ENCODE measurements around the gene MADD.

The MADD gene

DNA sequence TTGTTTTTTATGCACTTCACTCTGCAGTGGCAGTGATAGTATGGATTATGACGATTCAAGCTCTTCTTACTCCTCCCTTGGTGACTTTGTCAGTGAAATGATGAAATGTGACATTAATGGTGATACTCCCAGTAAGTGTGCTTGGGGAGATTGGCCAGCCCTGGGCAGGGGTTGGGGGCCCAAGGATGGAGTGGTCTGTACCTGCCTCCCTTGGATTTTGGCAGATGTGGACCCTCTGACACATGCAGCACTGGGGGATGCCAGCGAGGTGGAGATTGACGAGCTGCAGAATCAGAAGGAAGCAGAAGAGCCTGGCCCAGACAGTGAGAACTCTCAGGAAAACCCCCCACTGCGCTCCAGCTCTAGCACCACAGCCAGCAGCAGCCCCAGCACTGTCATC lies 14.2 kb downstream of the MADD start:
- TF ChIP-seq, protein P1, sequence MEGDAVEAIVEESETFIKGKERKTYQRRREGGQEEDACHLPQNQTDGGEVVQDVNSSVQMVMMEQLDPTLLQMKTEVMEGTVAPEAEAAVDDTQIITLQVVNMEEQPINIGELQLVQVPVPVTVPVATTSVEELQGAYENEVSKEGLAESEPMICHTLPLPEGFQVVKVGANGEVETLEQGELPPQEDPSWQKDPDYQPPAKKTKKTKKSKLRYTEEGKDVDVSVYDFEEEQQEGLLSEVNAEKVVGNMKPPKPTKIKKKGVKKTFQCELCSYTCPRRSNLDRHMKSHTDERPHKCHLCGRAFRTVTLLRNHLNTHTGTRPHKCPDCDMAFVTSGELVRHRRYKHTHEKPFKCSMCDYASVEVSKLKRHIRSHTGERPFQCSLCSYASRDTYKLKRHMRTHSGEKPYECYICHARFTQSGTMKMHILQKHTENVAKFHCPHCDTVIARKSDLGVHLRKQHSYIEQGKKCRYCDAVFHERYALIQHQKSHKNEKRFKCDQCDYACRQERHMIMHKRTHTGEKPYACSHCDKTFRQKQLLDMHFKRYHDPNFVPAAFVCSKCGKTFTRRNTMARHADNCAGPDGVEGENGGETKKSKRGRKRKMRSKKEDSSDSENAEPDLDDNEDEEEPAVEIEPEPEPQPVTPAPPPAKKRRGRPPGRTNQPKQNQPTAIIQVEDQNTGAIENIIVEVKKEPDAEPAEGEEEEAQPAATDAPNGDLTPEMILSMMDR (IDR thresholded peaks at IDR 0.05; ENCODE audit: borderline replicate concordance, insufficient read depth, low read depth, low read length) = no peak
- H3K4me3 ChIP-seq (ENCODE audit: low read depth, low read length) = no peak overlapping the region

DNA sequence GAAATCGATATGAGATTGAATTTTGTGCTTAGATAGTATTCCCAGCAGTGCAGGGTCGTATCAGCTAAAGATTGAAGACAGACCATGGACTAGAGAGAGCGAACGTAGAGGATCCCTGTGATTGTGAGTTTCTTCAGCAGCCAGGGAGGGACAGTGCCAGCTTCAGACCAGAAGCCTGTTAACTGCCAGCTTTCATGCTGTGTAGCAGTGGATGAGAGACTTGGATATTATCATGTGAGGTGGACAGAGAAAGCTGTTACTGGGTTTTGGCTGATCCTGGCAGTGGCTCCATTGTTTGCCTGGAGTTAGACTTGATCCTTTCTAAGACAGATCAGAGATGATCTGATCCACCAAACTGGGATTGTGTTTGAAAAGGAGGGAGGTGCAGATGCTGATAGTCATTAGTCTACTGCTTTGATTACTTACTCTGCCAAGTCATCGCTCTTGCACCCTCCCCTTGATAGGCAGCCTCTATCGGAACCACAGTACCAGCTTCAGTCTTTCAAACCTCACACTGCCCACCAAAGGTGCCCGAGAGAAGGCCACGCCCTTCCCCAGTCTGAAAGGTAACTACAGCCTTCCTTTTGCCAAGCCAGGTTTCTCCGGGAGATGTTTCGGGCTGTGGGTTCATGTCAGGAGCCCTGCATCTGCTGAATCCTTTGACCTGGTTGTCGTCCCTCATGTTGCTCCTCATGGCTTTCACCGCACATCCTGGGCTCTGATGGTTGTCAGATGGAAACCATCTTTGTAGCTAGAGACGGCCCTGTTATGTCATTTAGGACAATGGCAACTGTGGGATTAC lies 16.2 kb downstream of the MADD start:
- H3K4me3 ChIP-seq (ENCODE audit: low read depth, low read length) = no peak overlapping the region
- TF ChIP-seq, protein P1 (IDR thresholded peaks at IDR 0.05; ENCODE audit: borderline replicate concordance, insufficient read depth, low read depth, low read length) = no peak

DNA sequence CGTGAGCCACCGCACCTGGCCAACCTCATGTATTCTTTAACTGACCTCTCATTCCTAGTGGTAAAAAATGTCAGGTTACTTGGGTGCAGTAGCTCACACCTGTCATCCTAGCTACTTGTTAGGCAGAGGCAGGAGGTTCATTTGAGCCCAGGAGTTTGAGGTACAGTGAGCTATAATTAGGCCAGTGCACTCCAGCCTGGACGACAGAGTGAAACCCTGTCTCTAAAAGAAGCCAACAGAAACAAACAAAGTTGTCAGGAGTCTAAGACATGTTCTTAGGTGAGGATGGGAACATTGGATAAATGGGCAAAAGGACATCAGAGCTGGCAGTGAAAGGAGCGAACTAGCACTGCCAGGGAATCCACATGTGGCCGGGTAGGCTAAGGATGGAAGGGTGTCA lies 18.1 kb downstream of the MADD start:
- no peak overlapping the region for H3K4me3 ChIP-seq (ENCODE audit: low read depth, low read length)
- TF ChIP-seq, protein P1 (IDR thresholded peaks at IDR 0.05; ENCODE audit: borderline replicate concordance, insufficient read depth, low read depth, low read length) = no peak

- no peak overlapping the region for H3K4me3 ChIP-seq (ENCODE audit: low read depth, low read length)
- TF ChIP-seq, protein P1 (IDR thresholded peaks at IDR 0.05; ENCODE audit: borderline replicate concordance, insufficient read depth, low read depth, low read length) = no peak
These were observed 19.9 kb downstream of the MADD start for GRCh38 chr11:47289856-47290255.

- no peak overlapping the region for H3K4me3 ChIP-seq (ENCODE audit: low read depth, low read length)
- TF ChIP-seq, protein P1 (IDR thresholded peaks at IDR 0.05; ENCODE audit: borderline replicate concordance, insufficient read depth, low read depth, low read length) = no peak
These were observed 25.5 kb downstream of the MADD start for GRCh38 chr11:47295385-47295784.

- TF ChIP-seq, protein P1 (IDR thresholded peaks at IDR 0.05; ENCODE audit: borderline replicate concordance, insufficient read depth, low read depth, low read length) = no peak
- H3K4me3 ChIP-seq (ENCODE audit: low read depth, low read length) = no peak overlapping the region
These were observed 26.1 kb downstream of the MADD start for GRCh38 chr11:47296045-47296444.

GRCh38 chr11:47299078-47299477 lies 29.1 kb downstream of the MADD start:
- no peak overlapping the region for H3K4me3 ChIP-seq (ENCODE audit: low read depth, low read length)
- TF ChIP-seq, protein P1 (IDR thresholded peaks at IDR 0.05; ENCODE audit: borderline replicate concordance, insufficient read depth, low read depth, low read length) = no peak
